HepG2 (cell line): ENCODE data around the gene MARK2. TPM values are rescaled to one million over a fixed set of nuclear protein-coding genes. Genes with fewer than 3 reads are reported as not detected.
A peak's percentile ranks its signal among the peaks of the same experiment; 100 is the strongest.

Source experiments
- ATAC-seq: fragments of 200-7000 bp; cut with Tn5 transposase; 3 replicates; pipeline ENCODE4 v1.9.1; 2020; ENCODE audit warnings: mild to moderate bottlenecking, moderate library complexity
- BruUV-seq: library from RNA; stranded (reverse); fragments of 400-500 nt; replicated peaks from 2 replicates; lab custom pipeline; 2021; lab: Mats Ljungman, UMichigan
- CTCF ChIA-PET: fragments of 300-600 bp; formaldehyde crosslinking; extraction: SDS; loops from one replicate; lab custom pipeline; 2021; ENCODE audit warnings: low total read pairs, inconsistent platforms, low intra/inter-chr PET ratio; lab: Yijun Ruan, JAX
- POLR2A ChIA-PET: fragments of 350-600 bp; sonication (Branson Sonifier 250); formaldehyde crosslinking; loops from one replicate; lab custom pipeline; 2020; ENCODE audit warnings: antibody characterized with exemption, inconsistent platforms; lab: Yijun Ruan, JAX
- DNase-seq: peaks from one replicate; pipeline ENCODE4 v3.0.0-alpha.2; 2015; ENCODE audit warnings: low spot score
- FAIRE-seq: peaks from 3 replicates; lab custom pipeline; 2011; peaks lifted over from hg19 to GRCh38; lab: Jason Lieb, UNC
- H2AFZ ChIP-seq: one replicate; pipeline ENCODE4 v1.6.1; 2011; ENCODE audit warnings: low read length, inconsistent platforms
- H3K27ac ChIP-seq: fragments of 300-600 bp; 3 replicates; pipeline ENCODE4 v1.8.0; 2011; ENCODE audit warnings: mixed run types, mild to moderate bottlenecking, mixed read lengths, low read length, inconsistent platforms; ENCODE audit not compliant: insufficient read depth; ENCODE audit errors: extremely low read length
- H3K27me3 ChIP-seq, 2 experiments: fragments of 200-600 bp in 1 of 2; 2 replicates in 1 of 2; 3 replicates in 1 of 2; pipeline versions ENCODE4 v1.6.0 to v1.8.0; 2011; ENCODE audit warnings: low read length in 2 of 2, mild to moderate bottlenecking in 2 of 2, moderate library complexity in 2 of 2, inconsistent platforms in 1 of 2; ENCODE audit not compliant: insufficient read depth in 2 of 2, control insufficient read depth in 1 of 2
- H3K36me3 ChIP-seq, 2 experiments: fragments of 200-600 bp in 1 of 2; replicated peaks in 1 of 2; 2 replicates in 1 of 2; 3 replicates in 1 of 2; pipeline versions ENCODE4 v1.5.1 to v1.8.0; 2011; ENCODE audit warnings: low read length in 2 of 2, inconsistent platforms in 1 of 2; ENCODE audit not compliant: insufficient read depth in 2 of 2, control insufficient read depth in 1 of 2
- H3K4me1 ChIP-seq: 2 replicates; pipeline ENCODE4 v1.5.1; 2012; ENCODE audit warnings: low read length, inconsistent platforms; ENCODE audit not compliant: insufficient read depth
- H3K4me2 ChIP-seq: 2 replicates; pipeline ENCODE4 v1.6.0; 2011; ENCODE audit warnings: low read depth, low read length, inconsistent platforms
- H3K4me3 ChIP-seq, 3 experiments: fragments of 200-600 bp in 1 of 3; sonication (generic), shearing (Covaris generic) in 1 of 3; replicated peaks in 1 of 3; 2 replicates each; pipeline ENCODE4 v1.5.1; 2011 to 2016; ENCODE audit warnings: low read length in 3 of 3, inconsistent platforms in 2 of 3, low read depth in 2 of 3, mild to moderate bottlenecking in 2 of 3, control low read depth in 1 of 3, mixed read lengths in 1 of 3; ENCODE audit not compliant: insufficient read depth in 1 of 3
- H3K79me2 ChIP-seq: one replicate; pipeline ENCODE4 v1.6.1; 2011; ENCODE audit warnings: low read length, inconsistent platforms; ENCODE audit not compliant: insufficient read depth
- H3K9ac ChIP-seq: 2 replicates; pipeline ENCODE4 v1.6.0; 2011; ENCODE audit warnings: mild to moderate bottlenecking, low read depth, low read length, inconsistent platforms; ENCODE audit not compliant: insufficient read depth
- H3K9me3 ChIP-seq: 2 replicates; pipeline ENCODE4 v1.5.1; 2012; ENCODE audit warnings: mild to moderate bottlenecking, low read length
- H4K20me1 ChIP-seq: 2 replicates; pipeline ENCODE4 v1.6.0; 2011; ENCODE audit warnings: inconsistent platforms, mild to moderate bottlenecking, low read length, moderate library complexity; ENCODE audit not compliant: insufficient read depth
- HNF4A ChIP-seq: sonication (generic); formaldehyde crosslinking; IDR thresholded peaks from 2 replicates; pipeline ENCODE4 v1.4.0; 2020; ENCODE audit warnings: missing genetic modification reagents
- MED1 ChIP-seq: sonication (generic); formaldehyde crosslinking; IDR thresholded peaks from 2 replicates; pipeline ENCODE4 v1.4.0; 2020; ENCODE audit warnings: missing genetic modification reagents
- MYPOP ChIP-seq: sonication (generic); formaldehyde crosslinking; IDR thresholded peaks from 2 replicates; pipeline ENCODE4 v1.8.1; 2023; ENCODE audit warnings: mild to moderate bottlenecking, moderate library complexity, missing genetic modification reagents
- TFE3 ChIP-seq: IDR thresholded peaks from 2 replicates; pipeline ENCODE4 v1.6.1; 2016
- ZBTB49 ChIP-seq: sonication (generic); formaldehyde crosslinking; IDR thresholded peaks from 2 replicates; pipeline ENCODE4 v1.4.0; 2020; ENCODE audit warnings: missing genetic modification reagents, borderline replicate concordance
- ZFY ChIP-seq: sonication (generic); formaldehyde crosslinking; IDR thresholded peaks from 2 replicates; pipeline ENCODE4 v1.4.0; 2020; ENCODE audit warnings: missing genetic modification reagents
- ZGPAT ChIP-seq: IDR thresholded peaks from 2 replicates; pipeline ENCODE4 v1.6.1; 2016; ENCODE audit warnings: mild to moderate bottlenecking
- ZNF264 ChIP-seq: sonication (generic); formaldehyde crosslinking; IDR thresholded peaks from 2 replicates; pipeline ENCODE4 v1.4.0; 2020; ENCODE audit warnings: missing genetic modification reagents
- ZNF407 ChIP-seq: sonication (generic); formaldehyde crosslinking; IDR thresholded peaks from one replicate; pipeline ENCODE4 v1.5.1; 2020; ENCODE audit warnings: mild to moderate bottlenecking, missing genetic modification reagents; ENCODE audit errors: not compliant biosample characterization
- WGBS: methylation state at CpG from one replicate; pipeline ENCODE4 v1.1.6; 2017; ENCODE audit warnings: low lambda C conversion rate; 5-methylcytosine and 5-hydroxymethylcytosine counted together
- in situ Hi-C: cut with HindIII; loops from 2 replicates; pipeline ENCODE4 v1.10.0; 2017; ENCODE audit warnings: low pct_unique_long_range_greater_than_20kb; ENCODE audit not compliant: extremely low pct_ligation_motif_present
- intact Hi-C: fragments of 100-400 bp; cut with micrococcal nuclease; formaldehyde crosslinking; loops from one replicate; pipeline ENCODE4 v1.10.0; 2022; ENCODE audit not compliant: unreplicated experiment
- polyA plus RNA-seq, 8 experiments: library from polyadenylated mRNA; depleted of rRNA in 3 of 8; stranded (reverse) in 7 of 8; unstranded in 1 of 8; fragments of >200 nt; fragmentation: Illumina TruSeq in 4 of 8; extraction: Trizol in 4 of 8; gene quantifications; 2 replicates each; pipeline versions ENCODE4 v1.2.1 to v1.2.3, GENCODE V29; 2011 to 2016; ENCODE audit warnings: low read depth in 4 of 8, missing spikeins in 1 of 8, mixed read lengths in 1 of 8; ENCODE audit not compliant: insufficient read depth in 1 of 8
- total RNA-seq, 5 experiments: library from RNA; depleted of rRNA; stranded (reverse); fragments of >200 nt; fragmentation: Illumina TruSeq; extraction: Trizol; gene quantifications; 2 replicates each; pipeline ENCODE4 v1.2.3, GENCODE V29; 2016; ENCODE audit warnings: low read depth in 1 of 5

Gene MARK2
- total and polyA plus RNA-seq, 2 of the 13 experiments (the other 11 are each of a cell fraction or from before 2014, with no cell fraction given) = 13.5 to 13.9 TPM

GRCh38 chr11:63855975-63856374 lies 17.1 kb downstream of the MARK2 start:
- POLR2A ChIA-PET = interaction anchor here (1.0 to 1.8 kb wide), 3 partner anchors 16 to 88 kb away, joined by 6 to 10 read pairs (median 9); partner anchors contain the start of genes MARK2 and ZFTA
- peak overlapping the region; percentile 65 for H3K27ac ChIP-seq
- peaks cover 55% of the 10 kb centered on the region for H3K4me1 ChIP-seq
- H3K9me3 ChIP-seq = no peaks in the 10 kb centered on the region
- CTCF ChIA-PET = interaction anchor here (0.7 kb wide), 1 partner anchor 90 kb away, joined by 3 read pairs; no protein-coding TSS in a partner anchor
- in situ Hi-C loops = no loop called here
- no peak overlapping the region for H3K4me3 ChIP-seq
- H3K27me3 ChIP-seq = no peaks in the 10 kb centered on the region
- no TSS peak for BruUV-seq
- no peak overlapping the region for H2AFZ ChIP-seq
- H3K9ac ChIP-seq = no peak overlapping the region
- intact Hi-C loops = no loop called here
- no peaks in the 10 kb centered on the region for H4K20me1 ChIP-seq
- H3K79me2 ChIP-seq = peaks cover 20% of the 10 kb centered on the region
- H3K36me3 ChIP-seq = no peaks in the 10 kb centered on the region; a peak in 1 of 5 replicates
- 4% methylated on average over 2 of the region's 2 CpGs for WGBS
- FAIRE-seq (no peak), DNase-seq (peak; percentile 68), ATAC-seq (peak; percentile 74)
- H3K4me2 ChIP-seq = peak overlapping the region; percentile 45
- TF ChIP-seq MYPOP (CRISPR knock-in tag) (no peak), ZFY (peak; percentile 24; the same call in 1 of the 2 replicates), ZBTB49 (CRISPR knock-in tag) (no peak), TFE3 (no peak), ZGPAT (CRISPR knock-in tag) (no peak), MED1 (CRISPR knock-in tag) (peak; percentile 45; the same call in 1 of the 2 replicates), ZNF407 (CRISPR knock-in tag) (no peak), ZNF264 (0 out of 2 replicates have a peak, but pooled peaks have one; percentile 41), HNF4A (CRISPR knock-in tag) (peak; percentile 73)
